Smooth muscle cell (in vitro differentiated cells): ENCODE measurements around the gene TTF2. TPM values are rescaled to one million over a fixed set of nuclear protein-coding genes. Genes with fewer than 3 reads are reported as not detected.

Source experiments
- DNase-seq: peaks from one replicate; lab custom pipeline; 2025; ENCODE audit not compliant: unreplicated experiment; lab: John Stamatoyannopoulos, UW
- H2AFZ ChIP-seq: fragments of 200-600 bp; sonication (generic); 2 replicates; pipeline ENCODE4 v1.6.0; 2016; ENCODE audit warnings: antibody characterized with exemption, low read depth, mild to moderate bottlenecking
- H3F3A ChIP-seq: fragments of 200-600 bp; sonication (generic); 2 replicates; pipeline ENCODE4 v1.6.0; 2017; ENCODE audit warnings: antibody characterized with exemption, low read depth
- H3K27ac ChIP-seq: fragments of 200-600 bp; sonication (generic); 2 replicates; pipeline ENCODE4 v1.5.1; 2016; ENCODE audit warnings: low read depth, mild to moderate bottlenecking
- H3K27me3 ChIP-seq: fragments of 200-600 bp; sonication (generic); 2 replicates; pipeline ENCODE4 v1.6.1; 2016; ENCODE audit warnings: low read depth, mild to moderate bottlenecking
- H3K36me3 ChIP-seq: fragments of 200-600 bp; sonication (generic); 2 replicates; pipeline ENCODE4 v1.5.1; 2016; ENCODE audit warnings: low read depth
- H3K4me1 ChIP-seq: fragments of 200-600 bp; sonication (generic); 2 replicates; pipeline ENCODE4 v1.5.1; 2016; ENCODE audit warnings: low read depth
- H3K4me2 ChIP-seq: fragments of 200-600 bp; sonication (generic); 2 replicates; pipeline ENCODE4 v1.6.0; 2016; ENCODE audit warnings: mild to moderate bottlenecking
- H3K4me3 ChIP-seq: fragments of 200-600 bp; sonication (generic); 2 replicates; pipeline ENCODE4 v1.5.1; 2016; ENCODE audit warnings: mild to moderate bottlenecking
- H3K79me2 ChIP-seq: fragments of 200-600 bp; sonication (generic); 2 replicates; pipeline ENCODE4 v1.6.0; 2016; ENCODE audit warnings: low read depth, mild to moderate bottlenecking
- H3K9ac ChIP-seq: fragments of 200-600 bp; sonication (generic); 2 replicates; pipeline ENCODE4 v1.6.0; 2016; ENCODE audit warnings: low read depth
- H3K9me3 ChIP-seq: fragments of 200-600 bp; sonication (generic); replicated peaks from 2 replicates; pipeline ENCODE4 v1.5.1; 2016; ENCODE audit warnings: low read depth
- H4K20me1 ChIP-seq: fragments of 200-600 bp; sonication (generic); 2 replicates; pipeline ENCODE4 v1.6.0; 2016; ENCODE audit warnings: low read depth
- WGBS: methylation state at CpG from one replicate; pipeline ENCODE4 v1.1.7; 2016; ENCODE audit warnings: low lambda C conversion rate; 5-methylcytosine and 5-hydroxymethylcytosine counted together
- polyA plus RNA-seq: library from polyadenylated mRNA; unstranded; fragments of >200 nt; fragmentation: Nextera tagmentation; extraction: Ambion mirVana; gene quantifications from 2 replicates; pipeline ENCODE4 v1.2.1, GENCODE V29; 2016
- total RNA-seq: library from RNA; depleted of rRNA; stranded (reverse); fragments of >200 nt; gene quantifications from 2 replicates; pipeline ENCODE4 v1.2.3, GENCODE V29; 2014
- TF ChIP-seq, protein P1 (sequence below): fragments of 200-600 bp; sonication (generic); IDR thresholded peaks from 2 replicates; pipeline ENCODE4 v1.5.1; 2017; ENCODE audit warnings: borderline replicate concordance, mild to moderate bottlenecking, antibody characterized with exemption; ENCODE audit not compliant: insufficient read depth, poor library complexity, severe bottlenecking

Gene TTF2
- total and polyA plus RNA-seq, 2 experiments from 2014 or later: 4.9 to 8.2 TPM

DNA sequence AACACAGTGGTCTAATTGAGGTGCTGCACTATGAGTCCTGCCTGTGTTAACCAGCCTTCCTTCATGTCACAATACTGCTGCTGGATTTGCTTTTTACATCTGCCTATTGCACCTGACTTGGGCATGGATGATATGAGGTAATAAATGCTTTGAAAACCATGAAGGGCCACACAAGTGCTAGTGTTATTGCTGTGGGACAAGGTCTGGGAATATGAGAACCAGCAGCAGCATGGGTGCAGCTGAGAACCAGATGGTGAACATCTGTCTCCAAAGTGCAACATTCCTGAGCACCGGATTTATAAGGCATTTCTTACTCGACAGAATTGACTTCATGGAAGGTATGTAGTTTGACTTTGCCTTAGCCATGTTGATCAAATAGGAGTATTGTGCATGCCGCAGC lies 44.9 kb downstream of the TTF2 start:
- H4K20me1 ChIP-seq: no peaks in the 10 kb centered on the region
- H3K4me1 ChIP-seq: no peaks in the 10 kb centered on the region
- no peaks in the 10 kb centered on the region for H3F3A ChIP-seq
- WGBS: 94% methylated on average over 3 of the region's 3 CpGs
- no peaks in the 10 kb centered on the region for H3K9me3 ChIP-seq
- H3K4me2 ChIP-seq: no peak overlapping the region
- no peak overlapping the region for H3K4me3 ChIP-seq
- no peak overlapping the region for H3K9ac ChIP-seq
- TF ChIP-seq, protein P1, sequence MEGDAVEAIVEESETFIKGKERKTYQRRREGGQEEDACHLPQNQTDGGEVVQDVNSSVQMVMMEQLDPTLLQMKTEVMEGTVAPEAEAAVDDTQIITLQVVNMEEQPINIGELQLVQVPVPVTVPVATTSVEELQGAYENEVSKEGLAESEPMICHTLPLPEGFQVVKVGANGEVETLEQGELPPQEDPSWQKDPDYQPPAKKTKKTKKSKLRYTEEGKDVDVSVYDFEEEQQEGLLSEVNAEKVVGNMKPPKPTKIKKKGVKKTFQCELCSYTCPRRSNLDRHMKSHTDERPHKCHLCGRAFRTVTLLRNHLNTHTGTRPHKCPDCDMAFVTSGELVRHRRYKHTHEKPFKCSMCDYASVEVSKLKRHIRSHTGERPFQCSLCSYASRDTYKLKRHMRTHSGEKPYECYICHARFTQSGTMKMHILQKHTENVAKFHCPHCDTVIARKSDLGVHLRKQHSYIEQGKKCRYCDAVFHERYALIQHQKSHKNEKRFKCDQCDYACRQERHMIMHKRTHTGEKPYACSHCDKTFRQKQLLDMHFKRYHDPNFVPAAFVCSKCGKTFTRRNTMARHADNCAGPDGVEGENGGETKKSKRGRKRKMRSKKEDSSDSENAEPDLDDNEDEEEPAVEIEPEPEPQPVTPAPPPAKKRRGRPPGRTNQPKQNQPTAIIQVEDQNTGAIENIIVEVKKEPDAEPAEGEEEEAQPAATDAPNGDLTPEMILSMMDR: no peak
- DNase-seq: no peak
- H2AFZ ChIP-seq: no peak overlapping the region
- no peaks in the 10 kb centered on the region for H3K36me3 ChIP-seq
- no peak overlapping the region for H3K27ac ChIP-seq
- H3K27me3 ChIP-seq: no peaks in the 10 kb centered on the region
- H3K79me2 ChIP-seq: no peaks in the 10 kb centered on the region

DNA sequence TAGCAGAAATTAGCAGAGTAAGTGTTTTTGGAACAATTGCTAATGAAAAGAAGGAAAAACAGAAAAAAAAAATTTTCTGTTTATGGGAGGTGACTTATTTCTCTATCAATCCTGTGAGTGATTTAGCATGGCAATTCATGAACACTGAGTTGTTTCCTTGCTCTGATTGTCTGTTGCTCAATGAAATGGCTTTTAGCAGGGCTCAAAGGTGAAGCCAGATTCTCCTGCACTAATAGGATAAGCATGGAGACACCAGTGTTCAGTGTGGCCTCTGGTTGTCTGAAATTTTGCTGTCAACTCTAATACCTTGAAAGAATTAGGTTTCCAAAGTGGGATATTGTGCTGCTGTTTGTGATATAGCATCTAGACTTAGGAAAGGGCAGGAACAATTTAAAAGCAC lies 45.6 kb downstream of the TTF2 start:
- Histone ChIP-seq H2AFZ (no peak overlapping the region), H3K27ac (no peak overlapping the region), H3K4me2 (no peak overlapping the region), H3K9me3 (no peaks in the 10 kb centered on the region), H3K36me3 (no peaks in the 10 kb centered on the region), H4K20me1 (no peaks in the 10 kb centered on the region), H3K9ac (no peak overlapping the region), H3K4me3 (no peak overlapping the region), H3F3A (no peaks in the 10 kb centered on the region), H3K4me1 (no peaks in the 10 kb centered on the region), H3K27me3 (no peaks in the 10 kb centered on the region), H3K79me2 (no peaks in the 10 kb centered on the region)
- no peak for DNase-seq
- TF ChIP-seq, protein P1: no peak

DNA sequence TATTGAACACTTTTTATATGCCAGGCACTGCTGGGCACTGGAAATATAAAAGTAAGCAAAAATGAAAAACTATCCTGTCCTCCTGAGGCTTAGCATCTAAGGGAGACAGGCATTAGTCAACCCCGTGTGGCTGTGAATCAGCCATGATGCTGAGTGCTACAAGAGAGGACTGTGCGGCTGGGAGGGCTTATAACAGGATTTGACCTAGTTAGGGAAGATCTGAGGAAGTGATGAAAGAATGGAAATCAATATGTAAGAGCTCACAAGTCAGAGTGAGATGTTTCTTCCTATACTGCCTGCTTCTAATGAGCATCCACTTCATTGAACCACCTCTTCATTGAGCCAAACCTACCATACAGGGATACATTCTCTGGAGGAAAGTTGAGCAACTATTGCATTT lies 46.4 kb downstream of the TTF2 start:
- Histone ChIP-seq H3K9me3 (no peaks in the 10 kb centered on the region), H3K36me3 (no peaks in the 10 kb centered on the region), H3K79me2 (no peaks in the 10 kb centered on the region), H3K27ac (no peak overlapping the region), H4K20me1 (no peaks in the 10 kb centered on the region), H3K9ac (no peak overlapping the region), H3K4me1 (no peaks in the 10 kb centered on the region), H3K4me3 (no peak overlapping the region), H3K27me3 (no peaks in the 10 kb centered on the region), H3F3A (no peaks in the 10 kb centered on the region), H2AFZ (no peak overlapping the region), H3K4me2 (no peak overlapping the region)
- TF ChIP-seq, protein P1: no peak
- WGBS: 65% methylated on average over 2 of the region's 2 CpGs
- no peak for DNase-seq

DNA sequence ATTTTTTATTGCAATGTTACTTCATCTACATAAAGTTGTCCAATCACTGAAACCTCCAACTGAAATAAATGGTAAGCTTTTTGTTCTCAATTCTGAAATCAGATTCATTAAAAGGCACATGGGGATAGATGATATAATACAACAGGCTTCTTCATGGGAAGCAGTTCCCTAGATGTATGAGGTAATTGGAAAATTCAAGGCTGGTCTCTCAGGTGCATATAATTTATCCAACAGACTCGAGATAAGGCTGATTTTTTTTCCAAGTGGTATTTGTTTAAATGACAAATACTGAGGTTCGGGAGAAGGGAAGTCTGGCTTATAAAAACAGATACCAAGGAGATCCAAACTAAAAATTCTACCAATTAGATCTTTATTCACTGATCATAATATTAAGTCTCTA lies 47.2 kb downstream of the TTF2 start:
- H3K27ac ChIP-seq: no peak overlapping the region
- no peak overlapping the region for H3K4me2 ChIP-seq
- H3K9ac ChIP-seq: no peak overlapping the region
- TF ChIP-seq, protein P1: no peak
- no peaks in the 10 kb centered on the region for H3K79me2 ChIP-seq
- no peaks in the 10 kb centered on the region for H3F3A ChIP-seq
- WGBS: 91% methylated on average over 2 of the region's 2 CpGs
- no peaks in the 10 kb centered on the region for H3K4me1 ChIP-seq
- H3K27me3 ChIP-seq: no peaks in the 10 kb centered on the region
- no peaks in the 10 kb centered on the region for H4K20me1 ChIP-seq
- H3K36me3 ChIP-seq: no peaks in the 10 kb centered on the region
- no peak overlapping the region for H3K4me3 ChIP-seq
- no peak overlapping the region for H2AFZ ChIP-seq
- no peak for DNase-seq
- H3K9me3 ChIP-seq: no peaks in the 10 kb centered on the region
